DOHH2 (cell line): Measurements from ENCODE around the gene TMEM52.

Experiments
- EZH2phosphoT487 ChIP-seq: fragments of 200-600 bp; sonication (generic); IDR thresholded peaks from 2 replicates; pipeline ENCODE4 v1.6.1; 2017; ENCODE audit warnings: borderline replicate concordance, mild to moderate bottlenecking, antibody characterized with exemption, low read length, moderate library complexity, mixed read lengths
- TF ChIP-seq, protein P1 (sequence below): fragments of 200-600 bp; sonication (generic); IDR thresholded peaks from one replicate; pipeline ENCODE4 v1.5.1; 2014; ENCODE audit warnings: antibody characterized with exemption, mild to moderate bottlenecking, low read depth, low read length; ENCODE audit not compliant: poor library complexity, severe bottlenecking

DNA sequence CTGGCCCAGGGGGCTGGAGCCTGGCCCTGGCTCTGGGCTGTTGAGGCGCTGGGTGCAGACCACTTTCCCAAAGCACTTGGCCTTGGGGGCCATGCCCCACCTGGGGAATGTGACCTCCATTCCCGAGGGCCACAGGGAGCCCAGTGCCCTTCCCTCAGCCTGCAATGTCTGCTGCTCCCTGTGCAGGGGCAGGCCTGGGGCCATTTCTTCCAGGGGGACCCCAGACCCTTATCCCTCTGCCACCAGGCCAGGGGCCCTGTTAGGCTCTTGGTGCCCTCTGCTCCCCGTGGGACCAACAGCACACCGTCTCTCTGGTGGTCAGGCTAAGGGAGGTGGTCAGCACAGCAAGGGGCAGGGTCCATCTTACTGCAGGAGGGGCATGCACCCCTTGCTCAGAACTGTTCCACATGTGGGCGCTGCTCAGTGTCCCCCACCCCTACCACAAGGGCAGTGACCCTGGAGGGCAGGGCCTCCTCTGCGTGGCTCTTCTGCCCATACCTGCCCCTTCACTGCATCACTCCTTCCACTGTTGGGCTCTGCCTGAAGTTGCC, 1.1 kb upstream of the TMEM52 start:
- TF ChIP-seq, protein P1, sequence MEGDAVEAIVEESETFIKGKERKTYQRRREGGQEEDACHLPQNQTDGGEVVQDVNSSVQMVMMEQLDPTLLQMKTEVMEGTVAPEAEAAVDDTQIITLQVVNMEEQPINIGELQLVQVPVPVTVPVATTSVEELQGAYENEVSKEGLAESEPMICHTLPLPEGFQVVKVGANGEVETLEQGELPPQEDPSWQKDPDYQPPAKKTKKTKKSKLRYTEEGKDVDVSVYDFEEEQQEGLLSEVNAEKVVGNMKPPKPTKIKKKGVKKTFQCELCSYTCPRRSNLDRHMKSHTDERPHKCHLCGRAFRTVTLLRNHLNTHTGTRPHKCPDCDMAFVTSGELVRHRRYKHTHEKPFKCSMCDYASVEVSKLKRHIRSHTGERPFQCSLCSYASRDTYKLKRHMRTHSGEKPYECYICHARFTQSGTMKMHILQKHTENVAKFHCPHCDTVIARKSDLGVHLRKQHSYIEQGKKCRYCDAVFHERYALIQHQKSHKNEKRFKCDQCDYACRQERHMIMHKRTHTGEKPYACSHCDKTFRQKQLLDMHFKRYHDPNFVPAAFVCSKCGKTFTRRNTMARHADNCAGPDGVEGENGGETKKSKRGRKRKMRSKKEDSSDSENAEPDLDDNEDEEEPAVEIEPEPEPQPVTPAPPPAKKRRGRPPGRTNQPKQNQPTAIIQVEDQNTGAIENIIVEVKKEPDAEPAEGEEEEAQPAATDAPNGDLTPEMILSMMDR, result no peak
- no peak for TF ChIP-seq EZH2phosphoT487
